Hematopoietic multipotent progenitor cell treated with erythropoietin and hydrocortisone succinate and interleukin-3 and kit ligand, for 4 days (in vitro differentiated cells): Measurements from ENCODE around the gene MEGF11.
A peak's percentile ranks its signal among the peaks of the same experiment; 100 is the strongest.
"Not testable (repeated sequence)": the region's sequence is repeated elsewhere in the genome, so short reads cannot be mapped to it uniquely, and the experiment has no call there.

Source experiments
- DNase-seq: peaks from one replicate; pipeline ENCODE4 v3.0.0-alpha.2; 2015

The MEGF11 gene

GRCh38 chr15:65909831-65910230 is 343.7 kb downstream of the MEGF11 start:
- DNase-seq = peak; percentile 25

DNA sequence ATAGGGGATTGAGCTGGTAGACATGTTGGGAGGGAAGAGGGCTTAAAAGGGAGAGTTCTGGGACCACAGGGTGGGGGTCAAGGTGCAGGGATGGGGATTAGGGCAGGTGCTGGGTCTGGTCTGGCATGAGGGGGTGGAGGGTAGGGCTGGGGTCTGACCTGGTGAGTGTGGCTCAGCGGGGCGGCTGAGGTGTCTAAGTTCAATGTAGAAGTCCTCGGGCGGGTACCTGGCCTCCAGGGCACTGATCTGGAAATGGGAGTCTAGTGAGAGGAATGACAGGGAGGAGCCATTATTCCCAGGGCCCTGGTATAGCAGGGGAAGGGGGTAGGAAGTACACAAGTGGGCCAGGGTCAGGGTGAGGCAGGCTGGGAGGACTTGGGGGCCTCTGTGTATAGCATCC is 344.7 kb downstream of the MEGF11 start:
- no peak for DNase-seq

DNA sequence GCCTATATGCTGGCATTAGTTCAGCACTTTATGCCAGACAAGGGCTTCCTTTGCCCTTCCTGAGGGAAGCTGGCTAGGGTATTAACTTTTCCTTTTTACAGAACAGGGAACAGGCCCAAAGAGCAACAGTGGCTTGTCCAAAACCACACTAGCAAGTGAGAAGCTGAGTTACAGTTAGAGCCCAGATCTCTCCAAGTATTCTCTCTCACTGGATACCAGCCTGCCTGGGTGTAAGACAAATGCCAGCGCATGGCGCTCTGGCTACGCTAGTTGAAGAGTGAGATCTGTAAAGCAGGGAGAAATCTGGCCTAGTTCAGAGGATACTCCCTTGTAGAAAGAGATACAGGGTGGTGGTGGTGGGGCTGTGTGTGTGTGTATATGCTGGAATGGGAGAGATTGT is 345.9 kb downstream of the MEGF11 start:
- DNase-seq = no peak

DNA sequence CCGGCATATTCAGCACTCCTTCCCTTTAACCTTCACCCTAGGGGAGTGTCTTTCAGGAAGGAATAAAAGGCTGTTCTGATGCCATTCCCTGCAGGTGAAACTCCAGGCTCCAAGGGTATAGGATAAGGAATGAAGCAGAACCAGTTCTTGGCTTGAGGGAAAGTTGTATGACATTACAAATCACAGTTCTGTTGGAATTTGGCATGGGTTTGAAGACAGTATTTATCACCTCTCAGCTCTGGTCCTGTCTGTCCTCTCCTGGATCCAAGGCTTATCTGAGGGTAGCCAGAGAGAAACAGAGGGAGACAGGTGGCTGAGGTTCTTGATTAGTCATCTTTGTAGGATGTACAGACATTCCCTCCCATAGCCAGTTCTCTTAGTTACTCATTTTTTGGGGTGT is 347.2 kb downstream of the MEGF11 start:
- DNase-seq = no peak

DNA sequence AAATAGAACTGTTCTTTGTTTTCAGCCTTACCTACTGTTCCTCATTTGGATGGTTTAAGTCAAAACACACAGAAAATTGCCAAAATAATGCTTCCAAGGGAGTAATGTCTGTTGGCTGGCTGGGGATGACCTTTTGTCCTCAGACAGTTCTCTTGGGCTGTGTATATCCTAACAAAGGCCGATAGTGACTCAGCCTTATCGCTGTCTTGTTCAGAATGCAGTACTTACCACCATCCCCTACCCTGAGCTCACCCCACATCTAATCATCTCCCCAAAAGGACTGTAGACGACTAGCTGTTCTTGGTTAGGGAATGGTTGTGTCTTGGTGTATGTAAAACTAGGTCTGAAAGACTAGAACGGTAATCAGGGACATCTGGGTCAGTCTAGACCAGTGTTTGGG is 349.2 kb downstream of the MEGF11 start:
- no peak for DNase-seq

DNA sequence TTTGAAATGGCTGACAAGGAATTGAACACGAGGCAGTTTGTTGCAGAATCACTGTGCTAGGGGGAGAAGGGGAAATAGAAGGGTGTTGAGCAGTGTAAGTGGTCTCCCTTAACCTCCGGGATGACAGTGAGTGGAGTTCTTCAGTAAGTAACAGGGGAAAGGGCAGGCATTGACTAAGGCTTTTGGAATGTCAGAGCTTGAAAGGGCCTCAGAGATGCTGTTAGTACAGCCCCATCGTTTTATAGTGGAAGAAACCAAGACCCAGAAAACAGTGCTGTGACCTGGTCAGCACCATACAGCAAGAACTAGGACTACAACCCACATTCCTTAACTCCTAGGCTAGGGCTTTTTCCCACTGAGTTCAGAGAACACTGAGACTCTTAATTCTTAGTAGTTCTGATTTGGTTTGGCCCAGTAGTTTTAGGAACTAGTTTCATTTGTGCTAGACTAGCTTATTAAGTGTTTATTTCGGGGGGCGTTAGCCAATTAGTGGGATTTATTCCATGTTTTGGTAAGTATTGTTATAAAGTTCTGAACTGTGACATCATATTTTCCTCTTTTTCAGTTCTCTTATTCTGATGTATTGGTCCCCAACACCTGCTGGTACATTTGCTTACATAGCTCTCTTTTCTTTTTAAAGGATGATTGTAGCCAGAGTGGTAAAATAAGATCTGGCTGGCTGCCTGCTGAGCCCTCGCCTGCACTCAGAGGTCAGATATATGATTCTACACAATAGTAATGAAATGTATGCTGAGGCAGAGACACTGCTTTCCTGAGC is 350.1 kb downstream of the MEGF11 start:
- no peak for DNase-seq

- peak; percentile 91 for DNase-seq
Observed at GRCh38 chr15:65902373-65902772, 351.2 kb downstream of the MEGF11 start.

GRCh38 chr15:65901836-65902235 is 351.7 kb downstream of the MEGF11 start:
- no peak for DNase-seq

- DNase-seq = no peak
Observed at GRCh38 chr15:65901336-65901735, 352.2 kb downstream of the MEGF11 start.

- no peak for DNase-seq
Observed at GRCh38 chr15:65900488-65900887, 353.1 kb downstream of the MEGF11 start.

DNA sequence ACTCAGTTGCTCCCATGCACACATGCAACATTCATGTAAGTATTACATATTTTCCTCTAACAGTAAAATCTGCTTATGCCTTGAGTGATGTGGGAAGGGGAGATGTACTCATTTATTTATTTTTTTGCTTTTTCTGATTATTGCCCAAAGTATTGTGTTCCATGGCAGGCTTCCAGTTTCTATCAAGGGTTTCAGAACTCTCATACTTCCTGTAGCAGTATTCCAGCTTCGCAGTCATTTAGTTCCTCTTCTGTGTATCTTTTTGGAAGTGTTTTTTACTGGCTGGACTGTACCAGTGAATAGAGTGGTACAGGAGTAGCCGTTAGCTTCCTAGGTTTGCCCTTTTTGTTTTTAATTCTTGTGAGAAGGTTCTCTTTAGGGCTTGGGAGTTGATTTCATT is 357.3 kb downstream of the MEGF11 start:
- no peak for DNase-seq

- DNase-seq = no peak
Observed at GRCh38 chr15:65893060-65893459, 360.5 kb downstream of the MEGF11 start.

DNA sequence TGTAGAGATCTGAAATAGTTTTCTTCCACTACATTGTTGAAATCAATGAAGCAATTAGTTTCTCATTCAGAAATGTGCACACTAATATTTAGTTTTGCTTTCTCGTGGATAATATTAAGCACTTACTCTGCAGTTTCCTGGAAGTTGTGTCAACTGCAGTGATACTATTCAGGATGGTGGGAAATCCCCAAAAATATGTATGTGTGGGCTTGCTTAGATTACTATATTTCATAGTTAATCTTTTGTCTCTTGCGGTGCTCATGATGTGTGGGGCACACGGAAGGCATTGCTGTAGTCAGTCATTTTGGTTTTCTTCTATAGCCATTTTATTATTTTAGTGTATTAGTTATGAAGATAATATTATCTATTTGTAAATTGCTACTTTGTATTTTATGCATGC is 364.6 kb downstream of the MEGF11 start:
- no peak for DNase-seq

- no peak for DNase-seq
Observed at GRCh38 chr15:65887565-65887964, 366.0 kb downstream of the MEGF11 start.

- no peak for DNase-seq
Observed at GRCh38 chr15:65885668-65886218, 367.8 kb downstream of the MEGF11 start.

DNA sequence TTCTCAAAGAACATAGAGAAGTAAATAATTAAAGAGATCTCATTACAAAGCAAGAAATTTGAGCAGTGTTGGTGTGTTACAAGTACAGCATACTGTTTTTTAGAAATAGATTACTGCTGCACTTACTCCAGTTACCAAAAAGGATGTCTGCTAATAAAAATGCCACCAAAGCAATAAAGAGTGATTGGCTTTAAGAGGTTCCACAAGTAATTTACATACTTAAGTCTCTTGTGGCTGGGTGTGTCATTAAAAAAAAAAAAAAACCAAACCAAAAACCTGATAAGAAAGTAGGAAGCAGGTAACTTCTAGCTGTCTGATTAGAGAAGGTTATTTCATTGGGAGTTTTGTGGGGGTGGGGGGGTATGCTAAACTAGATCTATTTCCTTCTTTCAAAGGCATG is 369.0 kb downstream of the MEGF11 start:
- DNase-seq = peak; percentile 52

DNA sequence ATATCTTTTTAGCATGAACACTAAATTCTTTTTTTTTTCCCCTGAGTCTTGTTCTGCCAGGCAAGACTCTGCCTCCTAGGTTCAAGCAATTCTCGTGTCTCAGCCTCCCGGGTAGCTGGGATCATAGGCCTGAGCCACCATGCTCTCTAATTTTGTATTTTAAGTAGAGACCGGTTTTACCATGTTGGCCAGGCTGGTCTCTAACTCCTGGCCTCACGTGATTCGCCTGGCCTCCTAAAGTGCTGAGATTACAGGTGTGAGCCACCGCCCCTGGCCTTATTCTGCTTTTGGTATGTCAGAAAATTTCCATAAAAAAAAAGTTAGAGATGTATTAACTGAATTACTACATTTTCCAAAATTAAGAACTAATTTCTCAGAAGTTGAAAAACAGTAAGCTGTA is 370.0 kb downstream of the MEGF11 start:
- DNase-seq = no peak

GRCh38 chr15:65881766-65882434 is 371.6 kb downstream of the MEGF11 start:
- no peak for DNase-seq

- DNase-seq = peak; percentile 58
Observed at GRCh38 chr15:65877749-65878148, 375.8 kb downstream of the MEGF11 start.

DNA sequence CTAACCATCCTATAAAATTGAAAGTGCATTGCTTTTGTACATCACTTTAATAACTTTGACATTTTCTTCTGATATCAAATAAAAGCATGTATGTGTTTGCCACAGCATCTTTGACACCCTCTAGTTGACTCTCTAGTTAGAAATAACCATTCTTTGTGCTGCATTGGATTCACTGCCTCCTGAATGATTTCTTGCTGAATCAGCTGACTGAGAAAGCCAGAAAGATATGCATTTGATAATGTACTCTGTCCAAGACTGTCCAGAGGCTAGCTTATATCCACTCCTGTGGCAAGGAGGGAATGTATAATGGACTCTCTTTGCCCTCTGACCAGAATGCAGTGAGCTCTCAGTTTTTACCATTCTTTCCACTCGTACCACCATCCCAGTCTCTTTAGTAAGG is 378.1 kb downstream of the MEGF11 start:
- no peak for DNase-seq

DNA sequence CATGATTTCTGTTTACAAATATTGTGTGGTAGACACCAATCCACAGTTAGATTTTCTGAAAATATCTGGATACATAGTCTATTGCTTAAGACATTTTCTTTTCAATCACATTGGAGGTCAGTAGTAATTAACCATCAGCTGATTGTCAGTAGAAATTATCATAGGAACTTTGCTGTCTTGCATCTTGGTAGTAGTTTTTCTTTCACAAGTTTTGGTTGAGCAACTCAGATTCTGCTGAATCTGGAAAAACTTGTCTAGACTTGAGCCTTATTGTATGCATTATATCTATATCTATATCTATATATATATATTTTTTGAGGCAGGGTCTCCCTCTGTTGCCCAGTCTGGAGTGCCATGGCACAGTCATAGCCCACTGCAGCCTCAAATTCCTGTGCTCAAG is 380.3 kb downstream of the MEGF11 start:
- no peak for DNase-seq

DNA sequence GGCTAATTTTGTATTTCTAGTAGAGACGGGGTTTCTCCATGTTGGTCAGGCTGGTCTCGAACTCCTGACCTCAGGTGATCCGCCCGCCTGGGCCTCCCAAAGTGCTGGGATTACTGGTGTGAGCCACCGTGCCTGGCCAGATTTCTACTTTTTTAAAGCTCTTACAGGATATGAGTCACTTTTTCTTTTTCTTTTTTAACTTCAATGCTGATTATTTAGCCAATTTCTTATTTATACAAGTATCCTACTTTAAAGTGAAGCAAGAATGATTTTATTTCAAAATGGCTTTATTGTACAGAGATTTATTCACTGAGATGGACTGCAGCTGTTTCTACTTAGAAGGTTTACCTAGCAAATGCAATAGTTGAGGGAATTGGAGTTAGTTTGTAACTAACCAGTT is 381.0 kb downstream of the MEGF11 start:
- DNase-seq = not testable (repeated sequence)

- not testable (repeated sequence) for DNase-seq
Observed at GRCh38 chr15:65871886-65872285, 381.7 kb downstream of the MEGF11 start.

- DNase-seq = peak; percentile 72
Observed at GRCh38 chr15:65870889-65871533, 382.5 kb downstream of the MEGF11 start.
